Measurements from ENCODE around the gene PADI2. TPM values are rescaled to one million over a fixed set of nuclear protein-coding genes. Genes with fewer than 3 reads are reported as not detected.

PADI2 gene
- total and polyA plus RNA-seq, 2 of the 8 experiments (the other 6 are each of a cell fraction or from before 2014, with no cell fraction given), result 1.6 to 7.5 TPM

DNA sequence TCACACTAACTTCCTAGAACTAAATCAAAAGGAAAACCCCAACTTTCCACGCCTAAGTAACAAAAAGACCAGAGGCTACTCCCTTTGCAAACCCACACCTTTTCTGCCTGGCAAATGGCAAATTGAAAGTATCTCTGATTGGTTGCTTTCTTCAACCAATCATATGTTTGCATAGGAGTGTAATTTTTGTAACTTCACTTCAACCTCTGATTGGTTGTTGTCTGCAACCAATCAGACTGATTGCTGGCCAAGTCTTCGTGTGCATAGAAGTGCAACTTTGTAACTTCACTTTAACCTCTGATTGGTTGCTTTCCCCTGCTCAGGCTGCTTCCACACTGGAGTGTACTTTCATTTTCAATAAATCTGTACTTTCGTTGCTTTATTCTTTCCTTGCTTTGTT, 36.9 kb upstream of the PADI2 start:
- Histone ChIP-seq H3K4me1 (replicated peaks in 1 of 4; ENCODE audit: control insufficient read depth in 3 of 4, insufficient read depth in 4 of 4, low read length in 3 of 4) (no peaks in the 10 kb centered on the region; a peak in 1 of 7 replicates), H4K5ac (ENCODE audit: insufficient read length, low read depth, low read length) (no peak overlapping the region), H4K8ac (ENCODE audit: extremely low read depth, insufficient read depth, low read length) (no peak overlapping the region), H3K4ac (replicated peaks; ENCODE audit: insufficient read length, low read depth, low read length) (no peak overlapping the region), H2BK20ac (ENCODE audit: low read length) (no peak overlapping the region), H3K79me2 (ENCODE audit: control insufficient read depth in 1 of 2, insufficient read depth in 2 of 2, low read length in 2 of 2) (no peaks in the 10 kb centered on the region), H4K91ac (replicated peaks; ENCODE audit: insufficient read length, low read length) (no peak overlapping the region), H3K27ac (ENCODE audit: low read depth, low read length) (no peak overlapping the region), H2BK5ac (ENCODE audit: low read depth, low read length) (no peak overlapping the region), H3K14ac (ENCODE audit: insufficient read length) (no peak overlapping the region), H3K18ac (ENCODE audit: extremely low read depth, low read length) (no peak overlapping the region), H3K9me3 (ENCODE audit: insufficient read depth in 2 of 2, low read depth in 1 of 2, low read length in 1 of 2) (peaks cover 22 to 37% of the 10 kb centered on the region in 2 experiments), H3K9ac (replicated peaks in 1 of 4; ENCODE audit: extremely low read depth in 1 of 4, low read depth in 3 of 4, low read length in 3 of 4) (no peak overlapping the region), H3K36me3 (ENCODE audit: control insufficient read depth in 2 of 4, insufficient read depth in 4 of 4, low read length in 3 of 4) (no peaks in the 10 kb centered on the region), H2BK15ac (ENCODE audit: low read length) (no peak overlapping the region), H3K56ac (replicated peaks; ENCODE audit: insufficient read length, low read depth, low read length) (no peak overlapping the region), H3K27me3 (replicated peaks in 1 of 4; ENCODE audit: control insufficient read depth in 3 of 4, extremely low read depth in 1 of 4, insufficient read depth in 3 of 4, low read length in 3 of 4) (no peaks in the 10 kb centered on the region; a peak in 1 of 7 replicates), H3K79me1 (ENCODE audit: low read depth, low read length) (no peaks in the 10 kb centered on the region), H3K4me3 (ENCODE audit: extremely low read depth in 1 of 4, insufficient read depth in 2 of 4, low read depth in 3 of 4, low read length in 4 of 4) (no peak overlapping the region), H3K23me2 (ENCODE audit: low read depth, low read length) (no peaks in the 10 kb centered on the region), H3K4me2 (ENCODE audit: insufficient read depth in 1 of 2, low read depth in 2 of 2, low read length in 2 of 2) (no peak overlapping the region), H2AFZ (ENCODE audit: low read length) (no peak overlapping the region), H2BK12ac (ENCODE audit: low read depth, low read length) (no peak overlapping the region), H3K23ac (ENCODE audit: insufficient read length) (no peak overlapping the region), H2BK120ac (replicated peaks; ENCODE audit: low read depth, low read length) (no peak overlapping the region), H4K20me1 (replicated peaks in 1 of 2; ENCODE audit: control insufficient read depth in 1 of 2, insufficient read depth in 2 of 2, low read length in 2 of 2) (no peaks in the 10 kb centered on the region), H2AK5ac (ENCODE audit: low read depth, low read length) (no peak overlapping the region)
- FAIRE-seq (no peak), DNase-seq (ENCODE audit: low read depth in 1 of 2, low spot score in 2 of 2) (no peak)
- ChIA-PET CTCF (ENCODE audit: partially characterized antibody) (no interaction called here), POLR2A (ENCODE audit: partially characterized antibody) (no interaction called here)
- 89% methylated on average over 3 of the region's 3 CpGs; no CpG with 5 or more reads in 1 of the 2 experiments for WGBS, 2 experiments (ENCODE audit: extremely low coverage in 1 of 2, insufficient coverage in 1 of 2, insufficient read length in 1 of 2, insufficient replicate concordance in 2 of 2, low coverage in 1 of 2, low lambda C conversion rate in 2 of 2, missing lambda C conversion rate in 1 of 2)
- TF ChIP-seq ASH2L (IDR thresholded peaks at IDR 0.05; ENCODE audit: low read length), result no peak
- TF ChIP-seq SUZ12 (IDR thresholded peaks at IDR 0.05; ENCODE audit: low read length), result no peak
- no peak for TF ChIP-seq SIRT6 (IDR thresholded peaks at IDR 0.05; ENCODE audit: low read length)
- no peak for TF ChIP-seq ZNF274 (IDR thresholded peaks at IDR 0.05; ENCODE audit: borderline replicate concordance, extremely low read depth, low read length)
- no peak for TF ChIP-seq SIN3A (conservative IDR thresholded peaks at IDR 0.05 in 1 of 2, IDR thresholded peaks at IDR 0.05 in 1 of 2; ENCODE audit: low read depth in 1 of 2, low read length in 2 of 2)
- TF ChIP-seq EZH2 (IDR thresholded peaks at IDR 0.05; ENCODE audit: low read depth, low read length, severe bottlenecking), result no peak
- TF ChIP-seq RFX5 (IDR thresholded peaks at IDR 0.05; ENCODE audit: borderline replicate concordance, low read depth, low read length), result no peak
- no peak for TF ChIP-seq SRF (IDR thresholded peaks at IDR 0.05; ENCODE audit: low read depth, low read length)
- TF ChIP-seq HDAC6 (IDR thresholded peaks at IDR 0.05; ENCODE audit: low read depth, low read length), result no peak
- TF ChIP-seq, protein P1, sequence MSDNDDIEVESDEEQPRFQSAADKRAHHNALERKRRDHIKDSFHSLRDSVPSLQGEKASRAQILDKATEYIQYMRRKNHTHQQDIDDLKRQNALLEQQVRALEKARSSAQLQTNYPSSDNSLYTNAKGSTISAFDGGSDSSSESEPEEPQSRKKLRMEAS (IDR thresholded peaks at IDR 0.05), result no peak
- TF ChIP-seq EP300 (IDR thresholded peaks at IDR 0.05; ENCODE audit: borderline replicate concordance in 1 of 2, low read depth in 2 of 2, low read length in 2 of 2), result no peak
- no peak for TF ChIP-seq SP4 (IDR thresholded peaks at IDR 0.05; ENCODE audit: low read length)
- TF ChIP-seq GABPA (IDR thresholded peaks at IDR 0.05; ENCODE audit: borderline replicate concordance, insufficient read depth, low read length), result no peak
- TF ChIP-seq CREB1 (IDR thresholded peaks at IDR 0.05), result no peak
- TF ChIP-seq SIX5 (IDR thresholded peaks at IDR 0.05; ENCODE audit: low read depth, low read length), result no peak
- no peak for TF ChIP-seq JUND (IDR thresholded peaks at IDR 0.05; ENCODE audit: low read length)
